AG09319 (cell line): ENCODE measurements around the gene RAD1.
"Not testable (repeated sequence)": the region's sequence is repeated elsewhere in the genome, so short reads cannot be mapped to it uniquely, and the experiment has no call there.

ENCODE experiments used
- DNase-seq: peaks from one replicate; pipeline ENCODE4 v3.0.0-alpha.2; 2010; ENCODE audit warnings: low read depth; ENCODE audit errors: extremely low read depth
- TF ChIP-seq, protein P1 (sequence below): IDR thresholded peaks from 2 replicates; pipeline ENCODE4 v1.5.1; 2011; ENCODE audit warnings: low read depth, mild to moderate bottlenecking, inconsistent platforms, low read length, moderate library complexity

Gene RAD1

GRCh38 chr5:34927785-34928184 lies 12.5 kb upstream of the RAD1 start:
- TF ChIP-seq, protein P1, sequence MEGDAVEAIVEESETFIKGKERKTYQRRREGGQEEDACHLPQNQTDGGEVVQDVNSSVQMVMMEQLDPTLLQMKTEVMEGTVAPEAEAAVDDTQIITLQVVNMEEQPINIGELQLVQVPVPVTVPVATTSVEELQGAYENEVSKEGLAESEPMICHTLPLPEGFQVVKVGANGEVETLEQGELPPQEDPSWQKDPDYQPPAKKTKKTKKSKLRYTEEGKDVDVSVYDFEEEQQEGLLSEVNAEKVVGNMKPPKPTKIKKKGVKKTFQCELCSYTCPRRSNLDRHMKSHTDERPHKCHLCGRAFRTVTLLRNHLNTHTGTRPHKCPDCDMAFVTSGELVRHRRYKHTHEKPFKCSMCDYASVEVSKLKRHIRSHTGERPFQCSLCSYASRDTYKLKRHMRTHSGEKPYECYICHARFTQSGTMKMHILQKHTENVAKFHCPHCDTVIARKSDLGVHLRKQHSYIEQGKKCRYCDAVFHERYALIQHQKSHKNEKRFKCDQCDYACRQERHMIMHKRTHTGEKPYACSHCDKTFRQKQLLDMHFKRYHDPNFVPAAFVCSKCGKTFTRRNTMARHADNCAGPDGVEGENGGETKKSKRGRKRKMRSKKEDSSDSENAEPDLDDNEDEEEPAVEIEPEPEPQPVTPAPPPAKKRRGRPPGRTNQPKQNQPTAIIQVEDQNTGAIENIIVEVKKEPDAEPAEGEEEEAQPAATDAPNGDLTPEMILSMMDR: no peak
- DNase-seq: no peak

DNA sequence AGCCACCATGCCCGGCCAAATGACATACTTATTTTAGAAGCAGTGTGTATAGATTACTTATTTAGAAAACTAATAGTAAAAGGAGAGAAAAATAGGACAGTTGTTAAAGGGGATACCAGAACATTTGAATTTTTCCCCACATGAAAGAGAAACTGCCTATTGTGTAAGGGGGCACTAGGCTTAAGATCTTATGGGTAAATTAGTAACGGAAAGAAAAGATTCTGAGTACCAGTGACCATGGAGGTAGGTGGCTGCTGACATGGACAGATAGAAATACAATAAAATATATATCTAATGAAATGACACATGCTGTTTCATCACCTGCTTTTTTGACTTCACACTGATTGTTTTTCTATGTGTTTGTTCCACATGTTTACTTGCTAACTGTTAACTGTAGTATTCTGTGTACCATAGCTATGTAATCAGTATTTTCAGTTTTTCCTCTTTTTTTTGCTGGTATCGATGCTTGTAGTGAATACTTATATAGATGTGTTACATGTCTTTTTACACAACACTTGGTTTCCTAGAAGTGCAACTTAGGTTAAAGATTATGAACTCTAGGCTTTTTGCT lies 11.1 kb upstream of the RAD1 start:
- TF ChIP-seq, protein P1: no peak
- DNase-seq: no peak

DNA sequence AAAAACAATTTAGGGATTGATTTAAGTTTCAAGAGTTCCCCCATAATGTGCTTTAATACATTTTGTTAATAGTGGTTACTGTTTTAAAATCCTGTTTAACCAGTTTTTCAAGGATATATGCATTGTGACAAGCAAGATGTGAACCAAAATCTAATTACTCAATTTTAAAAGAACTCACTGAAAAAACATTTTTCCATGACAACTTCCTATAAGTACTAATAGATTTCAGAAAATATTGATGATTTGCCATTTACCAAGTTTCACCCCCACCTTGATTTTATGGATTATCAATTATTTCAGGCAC lies 9.1 kb upstream of the RAD1 start:
- no peak for DNase-seq
- TF ChIP-seq, protein P1: no peak

DNA sequence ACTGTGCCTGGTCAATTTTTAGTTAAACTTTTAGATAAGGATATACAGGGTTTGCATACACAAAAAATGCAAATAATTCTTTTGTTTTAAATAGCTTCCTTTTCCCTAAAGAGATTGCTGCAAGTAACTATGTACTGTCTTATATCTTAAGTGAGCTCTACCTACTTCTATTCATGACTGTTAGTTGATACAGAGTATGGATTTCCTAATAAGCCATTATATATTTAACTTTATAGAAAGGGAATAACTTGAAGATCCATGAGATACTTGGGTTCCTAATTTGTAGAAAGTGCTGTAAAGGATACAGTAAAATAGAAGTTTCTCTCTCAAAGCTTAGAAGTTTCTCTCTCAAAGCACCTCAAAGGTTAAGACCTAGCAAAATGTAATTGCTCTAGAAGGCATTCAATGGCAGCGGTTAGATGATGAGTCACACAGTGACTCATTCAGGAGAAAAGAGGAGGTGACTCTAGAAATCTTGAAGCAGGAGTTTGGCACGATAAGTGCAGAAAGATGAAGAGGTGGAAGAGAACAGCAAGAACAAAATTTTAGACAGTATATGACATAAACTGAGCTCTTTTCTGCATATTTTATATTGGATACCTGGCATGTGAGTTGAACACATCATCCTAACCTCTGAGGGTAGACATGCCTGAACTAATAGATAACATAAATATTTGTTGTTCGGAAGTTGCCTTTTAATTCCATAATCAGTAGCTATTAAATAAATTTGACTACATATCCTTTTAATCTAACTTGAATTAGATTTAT lies 8.6 kb upstream of the RAD1 start:
- peak; percentile 35 for DNase-seq
- TF ChIP-seq, protein P1: no peak

DNA sequence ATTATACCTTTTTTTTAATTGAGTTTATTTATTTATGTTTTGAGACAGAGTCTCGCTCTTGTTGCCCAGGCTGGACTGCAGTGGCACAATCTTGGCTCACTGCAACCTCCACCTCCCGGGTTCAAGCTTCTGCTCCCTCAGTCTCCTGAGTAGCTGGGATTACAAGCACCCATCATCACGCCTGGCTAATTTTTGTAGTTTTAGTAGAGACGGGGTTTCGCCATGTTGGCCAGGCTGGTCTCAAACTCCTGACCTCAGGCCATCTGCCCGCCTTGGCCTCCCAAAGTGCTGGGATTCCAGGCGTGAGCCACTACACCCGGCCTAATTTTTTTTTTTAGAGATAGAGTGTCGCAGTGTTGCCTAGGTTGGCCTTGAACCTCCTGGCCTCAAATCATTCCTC lies 8.0 kb upstream of the RAD1 start:
- DNase-seq: not testable (repeated sequence)

GRCh38 chr5:34919077-34919476 lies 3.8 kb upstream of the RAD1 start:
- TF ChIP-seq, protein P1: no peak; the same call in 1 of the 2 replicates
- DNase-seq: no peak

- TF ChIP-seq, protein P1: no peak
- no peak for DNase-seq
Measured at GRCh38 chr5:34918025-34918424, 2.7 kb upstream of the RAD1 start.

GRCh38 chr5:34916518-34916917 lies 1.2 kb upstream of the RAD1 start:
- TF ChIP-seq, protein P1: no peak
- DNase-seq: no peak
